GM18868 (cell line): ENCODE results near the gene TNFRSF8.

ENCODE experiments used
- ATAC-seq: cut with Tn5 transposase; IDR thresholded peaks from one replicate; pipeline ENCODE4 v1.9.1; 2021; ENCODE audit warnings: mild to moderate bottlenecking, moderate library complexity; ENCODE audit not compliant: unreplicated experiment

The TNFRSF8 gene

DNA sequence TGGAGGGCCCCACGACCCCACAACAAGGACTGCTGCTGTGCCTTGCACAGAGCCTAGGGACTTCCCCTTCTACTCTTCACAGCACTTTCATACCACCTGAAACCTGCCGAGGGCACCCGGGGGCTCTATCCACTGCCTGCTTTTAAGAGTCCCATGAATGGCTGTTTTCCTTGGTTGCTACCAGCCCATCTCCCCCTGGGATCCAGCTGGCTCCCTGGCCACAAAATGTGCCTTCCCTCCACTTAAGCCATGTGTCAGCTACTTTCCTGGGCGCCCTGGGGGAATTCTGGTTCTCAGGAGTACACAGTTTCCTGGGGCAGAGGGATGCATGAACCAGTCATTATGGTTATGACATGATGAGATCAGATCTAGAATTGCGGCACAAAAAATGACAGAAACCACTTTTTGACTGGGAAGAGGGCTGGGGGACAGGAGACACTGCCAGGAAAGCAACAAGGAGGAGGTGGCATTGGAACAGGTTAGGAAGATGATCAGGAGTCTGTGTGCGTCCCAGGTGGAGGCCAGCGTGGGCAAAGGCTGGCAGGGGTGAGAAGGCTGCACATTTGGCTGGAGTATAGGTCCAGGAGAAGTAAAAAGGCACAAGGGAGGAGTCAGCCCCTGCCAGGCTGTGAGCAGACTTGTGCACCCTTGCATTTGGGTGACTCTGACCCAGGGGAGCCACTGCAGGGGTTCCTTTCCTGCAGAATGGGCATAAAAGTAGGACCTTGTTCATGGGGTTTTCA, 3.2 kb upstream of the TNFRSF8 start:
- peak; percentile 40 for ATAC-seq

DNA sequence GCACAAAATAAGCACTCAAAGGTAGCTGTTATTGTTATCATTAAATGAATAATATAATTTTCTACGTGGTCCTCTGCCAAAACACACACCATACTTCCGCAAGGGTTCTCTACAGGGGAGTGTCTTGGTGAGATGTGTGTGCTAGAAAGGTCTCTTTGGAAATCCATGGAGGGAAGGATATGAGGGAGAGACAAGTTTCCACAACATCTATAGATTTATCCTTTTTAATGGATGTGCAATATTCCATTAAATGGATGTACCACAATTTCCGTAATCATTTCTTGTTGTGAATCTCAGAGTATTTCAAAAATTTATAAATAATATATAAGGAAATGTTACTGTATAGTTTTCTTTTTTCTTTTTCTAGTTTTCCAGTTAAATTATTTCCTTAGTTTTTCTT, 2.6 kb upstream of the TNFRSF8 start:
- ATAC-seq: no peak

DNA sequence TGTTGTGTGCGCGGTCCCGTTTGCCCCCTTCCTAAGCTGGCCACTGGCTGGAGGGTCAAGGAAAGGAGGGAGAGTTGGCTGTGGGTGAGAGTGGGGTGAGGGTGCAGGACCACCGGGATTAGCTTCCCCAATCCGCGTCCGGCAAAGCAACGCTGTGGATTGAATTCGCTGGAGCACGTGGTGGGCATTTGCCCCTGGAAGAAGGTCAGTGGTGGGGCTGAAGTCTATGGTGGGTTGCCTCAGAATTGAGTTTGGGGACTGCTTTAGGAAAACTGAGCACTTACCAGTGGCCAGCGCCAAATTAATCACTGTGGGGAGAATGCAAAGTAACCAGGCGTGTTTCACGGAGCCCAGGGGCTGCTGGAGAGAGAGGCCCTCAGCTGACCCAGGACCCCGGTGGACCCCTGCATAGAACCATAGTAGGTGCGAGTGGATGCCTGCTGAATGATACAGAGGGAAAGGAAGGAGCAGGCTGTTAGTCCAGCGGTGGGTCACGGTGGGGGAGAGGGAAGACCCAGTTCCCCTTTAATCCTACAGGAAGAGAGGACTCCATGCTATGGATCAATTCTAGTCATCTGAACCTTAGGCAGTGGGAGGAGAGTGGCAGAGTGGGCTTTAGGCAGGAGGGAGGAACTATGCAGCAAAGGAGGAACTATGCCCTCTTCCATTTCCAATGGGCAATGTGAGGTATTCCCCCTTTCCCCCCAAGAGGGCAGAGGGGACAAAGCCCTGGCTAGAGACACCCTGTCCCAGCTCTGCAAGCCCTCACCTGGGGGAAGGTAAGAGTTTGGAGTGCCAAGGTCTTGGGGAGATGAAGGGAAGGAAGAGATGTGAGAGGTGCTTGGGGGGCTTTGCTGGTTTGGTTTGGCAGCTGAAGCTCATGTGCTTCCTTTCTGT, 1.2 kb downstream of the TNFRSF8 start:
- no peak for ATAC-seq

DNA sequence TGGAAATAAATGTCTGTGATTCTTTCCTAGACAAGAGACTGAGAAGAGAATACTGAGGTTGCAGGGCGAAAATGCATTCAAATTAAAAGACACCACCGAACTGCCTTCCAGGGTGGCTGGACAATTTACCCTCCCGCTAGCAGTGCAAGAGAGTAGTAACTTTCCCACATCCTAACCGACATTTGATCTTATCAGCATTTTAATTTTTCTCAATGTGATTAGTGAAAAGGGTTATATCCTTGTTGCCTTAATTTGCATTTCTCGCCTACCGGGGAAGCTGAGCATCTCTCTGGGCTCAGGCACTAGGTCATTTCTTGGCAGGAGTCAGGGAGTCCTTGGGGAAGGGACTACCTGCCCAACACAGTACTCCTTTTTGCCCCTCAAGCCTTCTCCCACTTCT, 2.8 kb downstream of the TNFRSF8 start:
- no peak for ATAC-seq

DNA sequence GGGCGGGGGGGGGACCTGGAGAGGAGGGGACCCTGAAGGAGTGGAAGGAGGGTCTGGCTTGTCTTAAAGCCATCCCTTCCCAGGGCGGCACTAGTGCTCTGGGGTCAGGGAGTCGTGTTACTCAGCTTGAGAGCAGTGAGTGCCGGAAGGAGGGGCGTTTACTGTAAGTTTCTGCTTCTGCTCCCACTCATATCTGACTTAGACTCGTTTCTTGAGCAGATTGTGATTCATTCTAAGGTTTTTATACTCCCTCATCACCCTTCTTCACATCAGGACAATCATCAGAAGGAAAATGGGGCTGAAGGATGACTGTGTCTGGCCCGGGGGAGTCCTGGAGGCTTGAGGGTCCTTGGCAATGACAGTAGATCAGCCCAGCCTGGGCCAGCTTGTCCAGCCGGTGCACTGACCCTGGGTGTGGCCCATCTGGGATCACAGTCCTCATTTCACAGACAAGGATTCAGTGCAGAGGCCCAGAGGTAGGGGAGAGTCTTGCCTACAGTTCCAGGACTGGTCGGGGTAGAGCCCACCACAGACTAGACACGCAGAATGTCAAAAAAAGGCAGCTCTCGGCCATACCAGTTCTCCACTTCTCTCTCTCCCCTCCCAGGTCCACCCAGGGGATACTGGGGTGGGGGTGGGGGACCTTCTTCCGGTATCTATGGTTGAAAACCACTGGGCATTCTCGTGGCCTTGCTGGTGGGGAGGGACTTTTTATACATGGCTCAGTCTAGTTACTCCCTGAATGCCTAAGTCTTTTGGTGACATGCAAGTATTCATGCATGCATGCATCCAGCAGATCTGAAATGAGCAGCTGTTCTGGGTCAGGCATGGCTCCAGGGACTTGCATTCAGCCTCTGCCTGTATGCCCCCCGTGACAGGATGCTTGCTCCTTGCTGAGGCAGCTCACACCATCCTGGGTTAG, 5.1 kb downstream of the TNFRSF8 start:
- peak; percentile 65 for ATAC-seq

DNA sequence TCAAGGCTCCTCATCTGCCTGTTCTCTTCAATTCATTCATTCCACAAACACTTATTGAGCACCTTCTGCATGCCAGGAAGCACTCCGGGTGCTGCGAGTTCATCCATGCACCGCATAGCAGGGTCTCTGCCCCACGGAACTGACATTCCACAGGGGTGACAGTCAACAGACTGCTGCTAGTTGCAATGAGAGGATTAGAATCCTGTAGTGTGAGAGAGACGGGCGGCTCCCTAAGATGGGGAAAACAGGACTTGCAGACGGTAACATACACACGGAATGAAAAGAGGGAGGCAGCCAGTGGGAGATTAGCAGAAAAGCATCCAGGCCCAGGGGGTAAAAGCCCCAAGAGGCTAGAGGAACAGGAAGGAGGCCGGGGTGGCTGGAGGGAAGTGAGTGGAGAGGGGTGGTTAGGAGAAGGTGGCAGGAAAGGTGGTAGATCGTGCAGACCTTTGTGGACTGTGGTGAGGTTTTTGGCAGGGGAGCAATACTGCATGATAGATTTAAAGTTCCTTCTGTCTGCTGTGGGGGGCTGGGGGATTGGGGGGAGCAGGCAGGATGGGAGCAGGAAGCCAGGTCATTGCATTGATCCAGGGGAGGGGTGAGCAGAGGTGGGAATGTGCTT, 6.6 kb downstream of the TNFRSF8 start:
- no peak for ATAC-seq

DNA sequence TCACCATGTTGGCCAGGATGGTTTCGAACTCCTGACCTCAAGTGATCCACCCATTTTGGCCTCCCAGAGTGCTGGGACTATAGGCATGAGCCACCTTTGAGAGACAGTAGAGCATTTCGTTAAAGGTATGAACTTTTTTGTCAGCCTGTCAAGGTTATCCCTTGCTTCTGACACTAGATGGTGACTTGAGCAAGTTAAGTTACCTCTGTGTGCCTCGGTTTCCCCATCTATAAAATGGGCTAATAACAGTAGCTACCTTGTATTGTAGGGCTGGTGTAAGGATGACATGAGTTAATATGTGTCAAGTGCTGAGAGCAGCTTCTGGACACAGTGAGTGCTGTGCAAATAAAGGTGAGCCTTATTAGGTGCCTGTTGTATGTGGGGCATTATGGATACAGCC, 8.8 kb downstream of the TNFRSF8 start:
- ATAC-seq: no peak

DNA sequence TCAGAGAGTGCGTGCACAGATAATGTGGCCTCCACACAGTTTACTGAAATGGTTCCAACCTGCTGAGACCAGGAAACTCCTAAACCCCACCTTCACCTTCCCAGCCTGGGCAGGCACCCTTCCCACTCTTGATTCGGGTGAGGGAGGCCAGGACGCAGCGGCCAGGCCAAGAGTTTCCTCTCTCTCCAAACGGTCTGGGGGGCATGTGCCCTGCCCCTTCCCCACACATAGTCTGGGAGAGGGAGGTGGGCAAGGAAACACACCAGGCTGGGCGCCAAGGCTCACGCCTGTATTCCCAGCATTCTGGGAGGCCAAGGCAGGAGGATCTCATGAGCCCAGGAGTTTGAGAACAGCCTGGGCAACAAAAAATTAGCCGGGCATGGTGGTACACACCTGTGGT, 9.6 kb downstream of the TNFRSF8 start:
- no peak for ATAC-seq

DNA sequence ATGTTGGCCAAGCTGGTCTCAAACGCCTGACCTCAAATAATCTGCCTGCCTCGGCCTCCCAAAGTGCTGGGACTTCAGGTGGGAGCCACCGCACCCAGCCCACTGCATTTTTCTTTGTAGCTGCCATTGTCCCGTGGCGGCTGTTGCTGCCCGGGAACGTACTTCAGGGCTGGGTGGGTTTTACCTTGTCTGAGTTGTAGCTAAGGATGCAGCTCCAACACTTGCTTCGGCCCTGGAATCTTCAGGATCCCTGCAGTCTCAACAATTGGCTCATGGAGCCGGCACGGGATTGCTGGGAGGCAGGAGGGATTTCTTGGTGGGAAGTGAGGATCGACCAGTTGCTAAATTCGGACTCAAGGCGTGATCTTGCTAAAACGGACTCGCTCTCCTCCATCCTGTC, 10.7 kb downstream of the TNFRSF8 start:
- ATAC-seq: no peak

DNA sequence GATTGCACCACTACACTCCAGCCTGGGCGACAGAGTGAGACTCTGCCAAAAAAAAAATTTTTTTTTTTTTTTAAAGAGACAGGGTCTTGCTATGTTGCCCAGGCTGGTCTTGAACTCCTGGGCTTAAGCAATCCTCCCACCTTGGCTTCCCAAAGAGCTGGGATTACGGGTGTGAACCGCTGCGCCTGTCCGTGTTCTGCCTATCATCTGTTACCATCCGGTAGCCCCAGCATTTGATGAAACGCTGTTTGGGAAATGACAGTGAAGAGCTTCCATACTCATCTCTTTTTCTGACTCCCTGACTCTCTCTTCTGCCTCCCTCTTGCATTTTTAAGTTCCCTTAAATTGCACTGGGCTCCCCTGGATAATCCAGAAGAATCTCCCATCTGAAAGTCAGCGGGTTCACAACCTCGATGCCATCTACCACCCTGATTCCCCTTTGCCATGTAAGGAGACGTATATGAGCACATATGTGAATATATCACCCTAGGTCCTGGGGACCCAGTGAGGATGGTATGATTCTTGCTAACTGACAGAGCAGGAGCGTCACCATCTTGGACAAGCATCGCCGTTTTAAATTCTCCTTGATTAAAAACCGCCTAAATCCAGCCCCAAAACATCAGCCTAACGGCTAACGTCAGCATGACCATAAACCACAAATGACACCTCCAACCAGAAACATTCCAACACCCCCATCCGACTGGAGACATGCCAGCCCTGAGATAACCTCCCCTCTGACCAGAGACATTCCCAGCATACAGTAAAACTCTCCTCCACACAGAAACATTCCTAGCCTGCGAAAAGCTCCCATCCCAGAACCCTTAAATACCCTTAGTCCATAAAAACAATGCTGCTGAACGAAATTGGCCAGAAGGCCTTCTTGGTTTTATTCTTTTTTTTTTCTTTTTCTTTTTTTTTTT, 12.4 kb downstream of the TNFRSF8 start:
- no peak for ATAC-seq

DNA sequence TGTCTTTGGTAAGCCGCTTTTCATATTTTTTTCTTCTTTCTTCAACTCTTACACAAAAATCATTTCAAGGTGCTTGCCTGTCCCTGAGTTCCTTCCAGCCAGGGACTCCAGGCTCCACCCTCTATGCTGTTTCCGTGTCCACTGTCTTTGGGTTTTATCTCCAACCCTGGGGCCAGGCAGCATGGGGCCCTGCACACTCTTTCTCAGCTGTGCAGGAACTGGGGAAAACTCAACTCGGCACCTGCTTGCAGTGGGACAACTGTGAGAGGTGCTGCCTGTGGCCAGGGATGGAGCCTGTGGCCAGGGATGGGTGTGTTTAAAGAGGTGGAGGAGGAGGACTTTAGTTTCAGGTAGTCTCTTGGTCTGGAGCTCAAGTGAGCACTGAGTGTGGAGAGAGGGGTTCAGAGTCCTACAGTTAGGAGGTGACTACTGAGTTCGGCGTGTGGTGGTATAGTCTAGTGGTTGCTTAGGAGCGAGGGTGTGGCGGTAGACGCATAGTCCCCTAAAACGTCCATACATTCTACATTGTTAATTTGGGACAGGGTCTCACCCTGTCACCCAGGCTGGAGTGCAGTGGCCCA, 13.4 kb downstream of the TNFRSF8 start:
- ATAC-seq: no peak

DNA sequence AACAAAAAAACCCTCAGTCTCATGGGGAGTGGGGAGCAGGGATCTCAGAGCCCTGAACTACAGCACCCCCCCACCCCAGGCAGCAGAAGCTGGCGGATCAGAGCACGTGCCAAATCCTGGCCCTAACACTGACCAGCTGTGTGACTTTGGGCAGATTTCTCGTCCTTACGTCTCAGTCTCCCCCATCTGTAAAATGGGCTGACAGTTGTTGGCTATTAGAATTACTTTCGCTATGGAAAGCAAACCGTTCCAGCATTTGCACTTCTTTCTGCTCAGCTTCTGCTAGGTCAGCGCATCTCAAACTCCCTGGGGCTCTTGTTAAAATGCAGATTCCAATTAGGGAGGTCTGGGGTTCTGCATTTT, 15.5 kb downstream of the TNFRSF8 start:
- peak; percentile 7 for ATAC-seq

DNA sequence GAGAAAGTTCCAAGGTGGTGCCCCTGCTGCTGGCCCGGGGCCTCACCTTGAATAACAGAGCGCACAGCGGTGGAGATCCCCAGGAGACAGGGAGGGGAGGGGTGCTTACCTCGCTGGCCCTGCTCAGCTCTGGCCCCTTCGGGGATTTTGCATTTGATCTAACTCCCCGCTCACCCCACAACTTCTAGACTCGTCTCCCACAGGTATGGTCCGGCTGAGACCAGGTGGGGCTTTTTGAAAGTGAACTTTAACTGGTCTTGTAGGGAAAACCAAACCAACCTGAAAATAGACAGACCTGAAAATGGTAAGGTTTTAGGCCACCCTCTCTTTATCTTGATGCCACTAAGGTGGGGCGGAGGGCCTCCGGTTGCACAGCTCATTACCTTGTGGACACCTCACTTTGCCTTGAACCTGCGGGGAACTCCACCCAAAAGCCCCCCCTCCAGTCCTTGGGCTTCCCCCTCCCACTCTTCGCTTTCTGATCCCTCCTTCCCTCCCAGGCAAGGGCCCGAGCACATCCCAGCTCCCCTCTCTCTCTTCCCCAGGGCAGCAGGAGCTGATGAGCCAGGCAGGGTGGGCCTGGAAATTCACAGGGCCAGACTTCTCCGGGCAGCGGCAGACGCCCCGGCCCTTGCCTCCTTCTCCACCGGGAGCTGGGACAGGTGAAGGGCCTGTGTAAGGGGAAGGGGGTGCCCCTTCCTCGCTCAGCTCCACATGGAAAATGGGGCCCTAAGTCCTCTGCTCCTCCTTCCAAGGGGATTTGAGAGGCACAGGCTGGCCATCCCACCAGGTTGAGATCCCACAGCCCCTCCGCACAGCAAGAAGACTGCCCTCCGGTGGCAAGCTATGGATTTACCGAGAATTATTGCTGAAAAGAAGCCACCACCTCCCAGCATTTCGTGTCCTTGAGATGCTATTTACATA, 16.1 kb downstream of the TNFRSF8 start:
- ATAC-seq: peak; percentile 73

DNA sequence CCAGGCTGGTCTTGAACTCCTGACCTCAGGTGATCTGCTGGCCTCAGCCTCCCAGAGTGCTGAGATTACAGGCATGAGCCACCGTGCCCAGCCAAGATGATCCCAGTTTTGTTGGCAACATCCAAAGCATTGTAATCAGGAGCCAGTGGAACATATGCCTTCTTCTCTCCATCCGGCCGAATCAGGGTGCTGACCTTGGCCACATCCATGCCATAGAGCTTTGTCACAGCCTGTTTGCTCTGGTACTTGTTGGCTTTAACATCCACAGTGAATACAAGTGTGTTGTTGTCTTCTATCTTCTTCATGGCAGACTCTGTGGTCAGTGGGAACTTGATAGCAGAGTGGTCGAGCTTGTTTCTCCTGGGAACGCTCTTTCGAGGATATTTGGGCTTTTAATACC, 17.1 kb downstream of the TNFRSF8 start:
- ATAC-seq: no peak

DNA sequence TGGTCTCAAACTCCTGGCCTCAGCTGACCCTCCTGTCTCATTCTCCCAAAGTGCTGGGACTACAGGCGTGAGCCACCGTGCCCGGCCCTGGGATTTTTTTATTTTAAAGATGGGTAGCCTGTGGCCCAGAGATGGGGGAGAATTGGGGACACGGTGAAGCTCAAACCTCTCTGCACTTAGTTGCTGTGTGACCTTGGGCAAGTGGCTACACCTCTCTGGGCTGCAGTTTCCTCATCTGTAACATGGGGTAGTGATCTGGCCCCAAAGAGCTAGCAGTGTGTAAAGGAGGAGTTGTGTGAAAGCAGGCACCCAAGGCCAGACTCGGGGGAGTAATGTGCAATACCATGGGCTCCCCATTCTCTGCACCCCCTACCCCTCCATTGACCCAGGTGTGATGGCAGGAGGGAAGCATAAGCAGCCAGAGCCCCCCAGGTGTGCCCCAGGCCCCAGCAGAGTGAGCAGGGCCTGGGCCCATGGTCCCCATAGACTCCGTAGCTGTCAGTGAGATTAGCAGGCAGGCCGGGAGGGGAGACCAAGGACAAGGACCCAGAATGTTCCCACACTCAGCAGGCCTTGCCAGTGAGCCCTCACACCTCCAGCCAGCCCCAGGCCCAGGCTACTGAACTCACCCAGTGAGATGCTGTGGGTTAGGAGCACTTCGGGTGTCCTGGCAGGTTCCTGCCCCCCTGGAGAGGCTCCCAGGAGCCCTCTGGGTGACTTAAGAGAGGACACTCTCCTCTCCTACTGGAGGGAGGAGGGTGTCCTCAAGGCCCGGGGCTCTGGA, 17.9 kb downstream of the TNFRSF8 start:
- ATAC-seq: no peak

DNA sequence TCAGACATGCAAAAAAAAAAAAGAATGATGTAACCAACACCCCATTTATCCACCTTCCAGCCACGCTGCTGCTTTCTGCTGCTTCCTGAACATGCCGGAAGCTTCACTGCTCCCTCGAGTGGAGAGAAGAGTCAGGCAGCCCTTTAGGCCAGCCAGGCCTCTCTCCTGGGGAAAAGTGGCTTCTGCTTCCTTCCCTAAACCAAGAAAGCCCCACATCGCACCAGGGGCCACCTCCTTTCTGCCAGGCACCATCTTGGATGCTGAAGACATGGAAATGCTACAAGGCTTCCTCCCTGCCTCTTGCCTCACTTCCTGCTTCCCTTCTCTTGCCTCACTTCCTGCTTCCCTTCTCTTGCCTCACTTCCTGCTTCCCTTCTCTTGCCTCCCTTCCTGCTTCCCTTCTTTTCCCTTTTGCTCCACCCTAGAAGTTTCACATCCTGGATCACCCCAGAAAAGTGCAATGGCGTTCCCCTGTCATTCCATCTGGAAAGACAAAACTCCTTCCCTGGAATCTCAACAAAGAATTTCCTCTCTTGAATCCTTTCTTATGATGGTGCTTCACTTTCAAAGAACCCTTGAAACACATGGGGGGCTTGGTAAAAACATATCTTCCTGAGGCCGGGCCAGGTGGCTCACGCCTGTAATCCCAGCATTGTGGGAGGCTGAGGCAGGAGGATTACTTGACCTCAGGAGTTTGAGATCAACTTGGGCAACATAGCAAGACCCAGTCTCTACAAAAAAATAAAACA, 18.7 kb downstream of the TNFRSF8 start:
- ATAC-seq: no peak

DNA sequence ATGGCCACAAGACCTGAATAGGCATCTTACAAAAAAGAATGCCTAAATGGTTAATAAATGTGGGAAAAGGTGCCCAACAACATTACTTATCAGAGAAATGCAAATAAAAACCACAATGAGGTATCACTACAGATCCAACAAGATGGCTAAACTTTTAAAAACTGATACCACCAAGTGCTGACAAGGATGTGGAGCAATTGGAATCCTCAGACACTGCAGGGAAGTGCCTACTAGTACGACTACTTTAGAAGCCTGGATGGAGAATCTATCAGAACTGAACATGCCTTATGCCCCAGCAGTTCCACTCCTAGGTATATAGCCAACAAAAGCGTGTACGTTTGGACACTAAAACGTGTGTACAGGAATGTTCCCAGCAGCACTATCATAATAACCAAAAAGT, 19.9 kb downstream of the TNFRSF8 start:
- no peak for ATAC-seq
